HEK293 (cell line): ENCODE data around the gene MEGF6.

Experiments used
- BCL11A ChIP-seq: fragments of 450-650 bp; formaldehyde crosslinking; IDR thresholded peaks from 2 replicates; pipeline ENCODE4 v1.5.1; 2016; ENCODE audit warnings: low read depth, missing biosample characterization, missing genetic modification characterization
- EGR2 ChIP-seq: fragments of 450-650 bp; formaldehyde crosslinking; IDR thresholded peaks from 2 replicates; pipeline ENCODE4 v1.5.1; 2016; ENCODE audit warnings: low read depth, missing biosample characterization, missing genetic modification characterization
- GLIS1 ChIP-seq: fragments of 450-650 bp; formaldehyde crosslinking; IDR thresholded peaks from 2 replicates; pipeline ENCODE4 v1.5.1; 2016; ENCODE audit warnings: missing biosample characterization, missing genetic modification characterization
- IKZF3 ChIP-seq: fragments of 450-650 bp; IDR thresholded peaks from 2 replicates; pipeline ENCODE4 v1.5.0; 2018; ENCODE audit warnings: missing biosample characterization, mild to moderate bottlenecking, missing genetic modification characterization, moderate library complexity
- KLF8 ChIP-seq: fragments of 450-650 bp; formaldehyde crosslinking; IDR thresholded peaks from 2 replicates; pipeline ENCODE4 v1.5.1; 2016; ENCODE audit warnings: missing biosample characterization, missing genetic modification characterization
- MYNN ChIP-seq: fragments of 450-650 bp; formaldehyde crosslinking; IDR thresholded peaks from 2 replicates; pipeline ENCODE4 v1.5.1; 2016; ENCODE audit warnings: missing biosample characterization, missing genetic modification characterization, borderline replicate concordance
- SALL2 ChIP-seq: fragments of 450-650 bp; formaldehyde crosslinking; IDR thresholded peaks from 2 replicates; pipeline ENCODE4 v1.5.0; 2017; ENCODE audit warnings: missing biosample characterization, mild to moderate bottlenecking, missing genetic modification characterization, borderline replicate concordance
- SP2 ChIP-seq: fragments of 450-650 bp; formaldehyde crosslinking; IDR thresholded peaks from 2 replicates; pipeline ENCODE4 v1.5.1; 2016; ENCODE audit warnings: missing biosample characterization, missing genetic modification characterization
- SP3 ChIP-seq: fragments of 450-650 bp; formaldehyde crosslinking; IDR thresholded peaks from 2 replicates; pipeline ENCODE4 v1.5.1; 2016; ENCODE audit warnings: missing biosample characterization, missing genetic modification characterization
- TRIM28 ChIP-seq: IDR thresholded peaks from 2 replicates; pipeline ENCODE4 v1.6.1; 2011; ENCODE audit warnings: low read length, control low read depth, borderline replicate concordance
- ZFHX2 ChIP-seq: fragments of 450-650 bp; formaldehyde crosslinking; conservative IDR thresholded peaks from 2 replicates; pipeline ENCODE4 v1.5.1; 2016; ENCODE audit warnings: missing biosample characterization, missing genetic modification characterization
- ZNF133 ChIP-seq: fragments of 450-650 bp; formaldehyde crosslinking; IDR thresholded peaks from 2 replicates; pipeline ENCODE4 v1.5.1; 2016; ENCODE audit warnings: missing biosample characterization, missing genetic modification characterization
- ZNF138 ChIP-seq: fragments of 450-650 bp; formaldehyde crosslinking; IDR thresholded peaks from 2 replicates; pipeline ENCODE4 v1.5.1; 2016; ENCODE audit warnings: missing biosample characterization, missing genetic modification characterization, borderline replicate concordance
- ZNF184 ChIP-seq: fragments of 450-650 bp; IDR thresholded peaks from 2 replicates; pipeline ENCODE4 v1.5.1; 2018; ENCODE audit warnings: missing biosample characterization, mild to moderate bottlenecking, missing genetic modification characterization
- ZNF221 ChIP-seq: fragments of 450-650 bp; formaldehyde crosslinking; IDR thresholded peaks from 2 replicates; pipeline ENCODE4 v1.5.1; 2017; ENCODE audit warnings: missing biosample characterization, missing genetic modification characterization, borderline replicate concordance
- ZNF23 ChIP-seq: fragments of 450-650 bp; formaldehyde crosslinking; IDR thresholded peaks from 2 replicates; pipeline ENCODE4 v1.5.1; 2016; ENCODE audit warnings: missing biosample characterization, missing genetic modification characterization, borderline replicate concordance
- ZNF292 ChIP-seq: fragments of 450-650 bp; formaldehyde crosslinking; IDR thresholded peaks from 2 replicates; pipeline ENCODE4 v1.5.1; 2016; ENCODE audit warnings: low read depth, missing biosample characterization, missing genetic modification characterization, borderline replicate concordance
- ZNF302 ChIP-seq: fragments of 450-650 bp; formaldehyde crosslinking; IDR thresholded peaks from 2 replicates; pipeline ENCODE4 v1.5.1; 2016; ENCODE audit warnings: missing biosample characterization, missing genetic modification characterization, low read depth
- ZNF555 ChIP-seq: fragments of 450-650 bp; formaldehyde crosslinking; conservative IDR thresholded peaks from 2 replicates; pipeline ENCODE4 v1.5.1; 2017; ENCODE audit warnings: missing biosample characterization, mild to moderate bottlenecking, missing genetic modification characterization, inconsistent platforms
- ZNF701 ChIP-seq: fragments of 450-650 bp; formaldehyde crosslinking; IDR thresholded peaks from 2 replicates; pipeline ENCODE4 v1.5.1; 2016; ENCODE audit warnings: missing biosample characterization, missing genetic modification characterization
- ZNF76 ChIP-seq: fragments of 450-650 bp; formaldehyde crosslinking; IDR thresholded peaks from 2 replicates; pipeline ENCODE4; 2016; ENCODE audit warnings: low read depth, missing biosample characterization, missing genetic modification characterization, borderline replicate concordance
- ZNF837 ChIP-seq: fragments of 450-650 bp; formaldehyde crosslinking; IDR thresholded peaks from 2 replicates; pipeline ENCODE4 v1.5.1; 2016; ENCODE audit warnings: missing biosample characterization, missing genetic modification characterization
- ZSCAN23 ChIP-seq: fragments of 450-650 bp; formaldehyde crosslinking; IDR thresholded peaks from 2 replicates; pipeline ENCODE4 v1.5.1; 2016; ENCODE audit warnings: missing biosample characterization, missing genetic modification characterization
- TF ChIP-seq, protein P1 (sequence below): fragments of 450-650 bp; formaldehyde crosslinking; IDR thresholded peaks from 2 replicates; pipeline ENCODE4 v1.5.1; 2016; ENCODE audit warnings: missing biosample characterization, missing genetic modification characterization, borderline replicate concordance
- TF ChIP-seq, protein P2 (sequence below): fragments of 450-650 bp; formaldehyde crosslinking; IDR thresholded peaks from 2 replicates; pipeline ENCODE4 v1.5.1; 2016; ENCODE audit warnings: missing biosample characterization, missing genetic modification characterization
- TF ChIP-seq, protein P3 (sequence below): fragments of 450-650 bp; formaldehyde crosslinking; IDR thresholded peaks from 2 replicates; pipeline ENCODE4 v1.5.1; 2016; ENCODE audit warnings: missing biosample characterization, missing genetic modification characterization, low read depth
- TF ChIP-seq, protein P4 (sequence below): fragments of 450-650 bp; formaldehyde crosslinking; IDR thresholded peaks from 2 replicates; pipeline ENCODE4 v1.5.1; 2016; ENCODE audit warnings: missing biosample characterization, missing genetic modification characterization
- TF ChIP-seq, protein P5 (sequence below): fragments of 450-650 bp; formaldehyde crosslinking; IDR thresholded peaks from 2 replicates; pipeline ENCODE4 v1.5.1; 2017; ENCODE audit warnings: missing biosample characterization, missing genetic modification characterization

Gene MEGF6

DNA sequence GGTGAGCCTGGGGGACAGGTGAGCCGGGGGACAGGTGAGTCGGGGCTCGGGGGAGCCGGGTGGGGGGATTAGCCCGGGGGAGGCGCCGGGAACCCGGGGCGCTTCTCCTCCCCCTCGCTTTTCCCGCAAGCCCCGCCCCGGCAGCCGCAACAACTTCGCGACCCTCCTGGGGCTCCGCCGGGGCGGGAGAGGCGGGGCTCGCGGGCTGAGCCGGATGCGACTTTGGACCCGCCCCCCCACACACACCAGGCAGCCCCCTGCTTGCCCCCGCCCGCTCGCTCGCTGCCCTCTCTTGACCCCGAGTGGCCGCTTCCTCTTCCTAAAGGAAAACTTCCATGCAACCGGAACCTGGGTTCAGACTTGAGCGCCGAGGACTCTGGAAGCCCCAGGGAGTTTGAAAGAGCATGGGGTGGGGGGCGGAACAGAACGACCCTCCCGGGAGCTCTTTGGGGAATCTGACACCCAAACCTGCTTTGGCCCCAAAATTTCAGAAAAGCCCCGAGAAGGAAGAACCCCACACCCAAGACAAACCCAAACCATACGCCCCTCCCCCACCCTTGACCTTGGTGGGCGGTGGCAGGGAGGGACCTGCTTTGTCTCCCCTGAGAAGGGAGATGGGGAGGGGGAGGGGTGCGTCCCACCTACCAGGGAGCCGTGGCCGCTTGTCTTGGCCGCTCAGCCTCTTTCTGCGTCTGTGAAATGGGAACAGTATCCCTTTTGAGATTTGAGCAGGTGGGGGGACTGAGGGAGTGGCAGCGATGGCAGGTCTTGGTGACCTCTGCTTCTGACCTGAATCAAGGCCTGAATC lies 156.3 kb downstream of the MEGF6 start (continued):
- TF ChIP-seq, protein P1, sequence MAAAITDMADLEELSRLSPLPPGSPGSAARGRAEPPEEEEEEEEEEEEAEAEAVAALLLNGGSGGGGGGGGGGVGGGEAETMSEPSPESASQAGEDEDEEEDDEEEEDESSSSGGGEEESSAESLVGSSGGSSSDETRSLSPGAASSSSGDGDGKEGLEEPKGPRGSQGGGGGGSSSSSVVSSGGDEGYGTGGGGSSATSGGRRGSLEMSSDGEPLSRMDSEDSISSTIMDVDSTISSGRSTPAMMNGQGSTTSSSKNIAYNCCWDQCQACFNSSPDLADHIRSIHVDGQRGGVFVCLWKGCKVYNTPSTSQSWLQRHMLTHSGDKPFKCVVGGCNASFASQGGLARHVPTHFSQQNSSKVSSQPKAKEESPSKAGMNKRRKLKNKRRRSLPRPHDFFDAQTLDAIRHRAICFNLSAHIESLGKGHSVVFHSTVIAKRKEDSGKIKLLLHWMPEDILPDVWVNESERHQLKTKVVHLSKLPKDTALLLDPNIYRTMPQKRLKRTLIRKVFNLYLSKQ (tag by site-specific recombination), result no peak
- TF ChIP-seq MYNN (no peak), ZNF23 (tag by site-specific recombination) (no peak), ZNF701 (tag by site-specific recombination) (no peak), ZNF184 (tag by site-specific recombination) (no peak), ZNF555 (tag by site-specific recombination) (no peak), SP2 (tag by site-specific recombination) (peak; percentile 55), TRIM28 (no peak), EGR2 (tag by site-specific recombination) (0 out of 2 replicates have a peak, but pooled peaks have one; percentile 23), ZNF302 (tag by site-specific recombination) (no peak), GLIS1 (0 out of 2 replicates have a peak, but pooled peaks have one; percentile 5), ZNF221 (tag by site-specific recombination) (no peak), BCL11A (tag by site-specific recombination) (peak; percentile 63; the same call in 1 of the 2 replicates), ZNF133 (tag by site-specific recombination) (no peak), SP3 (tag by site-specific recombination) (peak; percentile 47), IKZF3 (no peak), SALL2 (tag by site-specific recombination) (no peak), KLF8 (0 out of 2 replicates have a peak, but pooled peaks have one; percentile 23), ZNF837 (no peak), ZFHX2 (peak; percentile 40), ZNF292 (tag by site-specific recombination) (no peak), ZSCAN23 (tag by site-specific recombination) (no peak), ZNF76 (no peak), ZNF138 (tag by site-specific recombination) (no peak)
- TF ChIP-seq, protein P2, sequence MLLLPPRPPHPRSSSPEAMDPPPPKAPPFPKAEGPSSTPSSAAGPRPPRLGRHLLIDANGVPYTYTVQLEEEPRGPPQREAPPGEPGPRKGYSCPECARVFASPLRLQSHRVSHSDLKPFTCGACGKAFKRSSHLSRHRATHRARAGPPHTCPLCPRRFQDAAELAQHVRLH (tag by site-specific recombination), result no peak
- TF ChIP-seq, protein P3, sequence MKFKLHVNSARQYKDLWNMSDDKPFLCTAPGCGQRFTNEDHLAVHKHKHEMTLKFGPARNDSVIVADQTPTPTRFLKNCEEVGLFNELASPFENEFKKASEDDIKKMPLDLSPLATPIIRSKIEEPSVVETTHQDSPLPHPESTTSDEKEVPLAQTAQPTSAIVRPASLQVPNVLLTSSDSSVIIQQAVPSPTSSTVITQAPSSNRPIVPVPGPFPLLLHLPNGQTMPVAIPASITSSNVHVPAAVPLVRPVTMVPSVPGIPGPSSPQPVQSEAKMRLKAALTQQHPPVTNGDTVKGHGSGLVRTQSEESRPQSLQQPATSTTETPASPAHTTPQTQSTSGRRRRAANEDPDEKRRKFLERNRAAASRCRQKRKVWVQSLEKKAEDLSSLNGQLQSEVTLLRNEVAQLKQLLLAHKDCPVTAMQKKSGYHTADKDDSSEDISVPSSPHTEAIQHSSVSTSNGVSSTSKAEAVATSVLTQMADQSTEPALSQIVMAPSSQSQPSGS, result no peak
- TF ChIP-seq, protein P4, sequence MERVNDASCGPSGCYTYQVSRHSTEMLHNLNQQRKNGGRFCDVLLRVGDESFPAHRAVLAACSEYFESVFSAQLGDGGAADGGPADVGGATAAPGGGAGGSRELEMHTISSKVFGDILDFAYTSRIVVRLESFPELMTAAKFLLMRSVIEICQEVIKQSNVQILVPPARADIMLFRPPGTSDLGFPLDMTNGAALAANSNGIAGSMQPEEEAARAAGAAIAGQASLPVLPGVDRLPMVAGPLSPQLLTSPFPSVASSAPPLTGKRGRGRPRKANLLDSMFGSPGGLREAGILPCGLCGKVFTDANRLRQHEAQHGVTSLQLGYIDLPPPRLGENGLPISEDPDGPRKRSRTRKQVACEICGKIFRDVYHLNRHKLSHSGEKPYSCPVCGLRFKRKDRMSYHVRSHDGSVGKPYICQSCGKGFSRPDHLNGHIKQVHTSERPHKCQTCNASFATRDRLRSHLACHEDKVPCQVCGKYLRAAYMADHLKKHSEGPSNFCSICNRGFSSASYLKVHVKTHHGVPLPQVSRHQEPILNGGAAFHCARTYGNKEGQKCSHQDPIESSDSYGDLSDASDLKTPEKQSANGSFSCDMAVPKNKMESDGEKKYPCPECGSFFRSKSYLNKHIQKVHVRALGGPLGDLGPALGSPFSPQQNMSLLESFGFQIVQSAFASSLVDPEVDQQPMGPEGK (tag by site-specific recombination), result peak; percentile 43; the same call in 1 of the 2 replicates
- TF ChIP-seq, protein P5, sequence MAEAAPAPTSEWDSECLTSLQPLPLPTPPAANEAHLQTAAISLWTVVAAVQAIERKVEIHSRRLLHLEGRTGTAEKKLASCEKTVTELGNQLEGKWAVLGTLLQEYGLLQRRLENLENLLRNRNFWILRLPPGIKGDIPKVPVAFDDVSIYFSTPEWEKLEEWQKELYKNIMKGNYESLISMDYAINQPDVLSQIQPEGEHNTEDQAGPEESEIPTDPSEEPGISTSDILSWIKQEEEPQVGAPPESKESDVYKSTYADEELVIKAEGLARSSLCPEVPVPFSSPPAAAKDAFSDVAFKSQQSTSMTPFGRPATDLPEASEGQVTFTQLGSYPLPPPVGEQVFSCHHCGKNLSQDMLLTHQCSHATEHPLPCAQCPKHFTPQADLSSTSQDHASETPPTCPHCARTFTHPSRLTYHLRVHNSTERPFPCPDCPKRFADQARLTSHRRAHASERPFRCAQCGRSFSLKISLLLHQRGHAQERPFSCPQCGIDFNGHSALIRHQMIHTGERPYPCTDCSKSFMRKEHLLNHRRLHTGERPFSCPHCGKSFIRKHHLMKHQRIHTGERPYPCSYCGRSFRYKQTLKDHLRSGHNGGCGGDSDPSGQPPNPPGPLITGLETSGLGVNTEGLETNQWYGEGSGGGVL (tag by site-specific recombination), result peak; percentile 27; the same call in 1 of the 2 replicates
